ENCODE data around the gene EPHA8.

EPHA8 gene

DNA sequence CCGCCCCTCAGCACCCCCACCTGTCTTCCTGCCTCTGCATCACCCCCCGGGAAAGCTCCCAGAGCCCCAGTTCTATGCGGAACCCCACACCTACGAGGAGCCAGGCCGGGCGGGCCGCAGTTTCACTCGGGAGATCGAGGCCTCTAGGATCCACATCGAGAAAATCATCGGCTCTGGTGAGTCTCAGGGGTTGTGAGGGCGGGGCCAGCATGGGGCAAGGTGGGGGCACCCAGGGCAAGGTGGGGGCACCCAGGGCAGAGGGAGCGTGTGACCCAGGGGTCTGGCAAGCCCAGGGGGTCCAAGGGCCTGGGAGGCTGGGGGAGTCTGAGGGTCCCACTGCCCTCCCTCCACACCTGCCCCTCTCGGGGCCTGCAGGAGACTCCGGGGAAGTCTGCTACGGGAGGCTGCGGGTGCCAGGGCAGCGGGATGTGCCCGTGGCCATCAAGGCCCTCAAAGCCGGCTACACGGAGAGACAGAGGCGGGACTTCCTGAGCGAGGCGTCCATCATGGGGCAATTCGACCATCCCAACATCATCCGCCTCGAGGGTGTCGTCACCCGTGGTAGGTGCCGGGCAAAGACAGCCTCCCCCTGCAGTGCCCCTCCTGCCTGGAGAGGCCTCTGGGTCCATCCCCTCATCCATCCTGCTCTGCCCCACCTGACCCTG lies 34.1 kb downstream of the EPHA8 start:
- Histone ChIP-seq H3K36me3 (ENCODE audit: insufficient read depth, low read length) (no peaks in the 10 kb centered on the region), H3K27ac (ENCODE audit: low read depth, low read length) (no peak overlapping the region), H3K9ac (ENCODE audit: low read depth, low read length) (no peak overlapping the region), H3K4me1 (ENCODE audit: insufficient read depth, low read length) (no peaks in the 10 kb centered on the region), H3K9me3 (ENCODE audit: insufficient read depth, low read depth, low read length) (no peaks in the 10 kb centered on the region), H3K4me3 (ENCODE audit: low read length) (no peak overlapping the region), H3K27me3 (ENCODE audit: insufficient read depth, low read length) (no peaks in the 10 kb centered on the region)
- 91% methylated on average over 30 of the region's 30 CpGs for WGBS

DNA sequence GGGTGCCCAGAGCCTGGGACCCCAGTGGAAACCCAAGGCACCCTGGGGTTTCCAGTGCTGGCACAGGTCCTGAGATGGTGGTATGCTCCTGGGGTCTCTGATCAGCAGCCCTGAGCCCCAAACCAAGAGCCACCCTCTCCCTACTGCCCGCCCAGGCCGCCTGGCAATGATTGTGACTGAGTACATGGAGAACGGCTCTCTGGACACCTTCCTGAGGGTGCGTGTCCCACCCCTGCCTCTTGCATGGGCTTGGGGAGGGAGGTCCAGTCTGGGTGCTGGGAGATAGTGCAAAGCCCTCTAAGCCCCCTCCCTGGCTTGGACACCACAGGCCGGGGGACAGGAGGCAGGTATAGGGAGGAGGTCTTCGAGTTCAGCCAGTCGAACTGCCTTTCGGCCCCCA lies 34.7 kb downstream of the EPHA8 start:
- H3K9me3 ChIP-seq (ENCODE audit: insufficient read depth, low read depth, low read length), result no peaks in the 10 kb centered on the region
- WGBS, result 95% methylated on average over 6 of the region's 8 CpGs
- H3K9ac ChIP-seq (ENCODE audit: low read depth, low read length), result no peak overlapping the region
- H3K36me3 ChIP-seq (ENCODE audit: insufficient read depth, low read length), result no peaks in the 10 kb centered on the region
- H3K4me1 ChIP-seq (ENCODE audit: insufficient read depth, low read length), result no peaks in the 10 kb centered on the region
- no peak overlapping the region for H3K4me3 ChIP-seq (ENCODE audit: low read length)
- no peak overlapping the region for H3K27ac ChIP-seq (ENCODE audit: low read depth, low read length)
- no peaks in the 10 kb centered on the region for H3K27me3 ChIP-seq (ENCODE audit: insufficient read depth, low read length)

DNA sequence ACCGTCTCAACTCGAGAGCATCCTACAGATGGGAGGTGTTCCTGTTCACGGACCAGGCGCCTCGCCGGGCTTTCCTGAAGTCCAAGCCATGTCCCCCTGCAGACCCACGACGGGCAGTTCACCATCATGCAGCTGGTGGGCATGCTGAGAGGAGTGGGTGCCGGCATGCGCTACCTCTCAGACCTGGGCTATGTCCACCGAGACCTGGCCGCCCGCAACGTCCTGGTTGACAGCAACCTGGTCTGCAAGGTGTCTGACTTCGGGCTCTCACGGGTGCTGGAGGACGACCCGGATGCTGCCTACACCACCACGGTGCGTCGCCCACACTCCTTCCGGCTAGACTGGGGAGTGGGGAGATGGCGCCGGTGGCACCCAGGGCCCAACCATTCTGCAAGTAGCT lies 35.4 kb downstream of the EPHA8 start:
- Histone ChIP-seq H3K4me1 (ENCODE audit: insufficient read depth, low read length) (no peaks in the 10 kb centered on the region), H3K27ac (ENCODE audit: low read depth, low read length) (no peak overlapping the region), H3K4me3 (ENCODE audit: low read length) (no peak overlapping the region), H3K9ac (ENCODE audit: low read depth, low read length) (no peak overlapping the region), H3K27me3 (ENCODE audit: insufficient read depth, low read length) (no peaks in the 10 kb centered on the region), H3K9me3 (ENCODE audit: insufficient read depth, low read depth, low read length) (no peaks in the 10 kb centered on the region), H3K36me3 (ENCODE audit: insufficient read depth, low read length) (no peaks in the 10 kb centered on the region)
- 92% methylated on average over 24 of the region's 24 CpGs for WGBS

GRCh38 chr1:22600071-22600816 lies 37.0 kb downstream of the EPHA8 start:
- Histone ChIP-seq H3K9me3 (ENCODE audit: insufficient read depth, low read depth, low read length) (no peaks in the 10 kb centered on the region), H3K27ac (ENCODE audit: low read depth, low read length) (no peak overlapping the region), H3K27me3 (ENCODE audit: insufficient read depth, low read length) (no peaks in the 10 kb centered on the region), H3K4me3 (ENCODE audit: low read length) (no peak overlapping the region), H3K36me3 (ENCODE audit: insufficient read depth, low read length) (no peaks in the 10 kb centered on the region), H3K4me1 (ENCODE audit: insufficient read depth, low read length) (no peaks in the 10 kb centered on the region), H3K9ac (ENCODE audit: low read depth, low read length) (no peak overlapping the region)
- WGBS, result 83% methylated on average over 22 of the region's 22 CpGs

DNA sequence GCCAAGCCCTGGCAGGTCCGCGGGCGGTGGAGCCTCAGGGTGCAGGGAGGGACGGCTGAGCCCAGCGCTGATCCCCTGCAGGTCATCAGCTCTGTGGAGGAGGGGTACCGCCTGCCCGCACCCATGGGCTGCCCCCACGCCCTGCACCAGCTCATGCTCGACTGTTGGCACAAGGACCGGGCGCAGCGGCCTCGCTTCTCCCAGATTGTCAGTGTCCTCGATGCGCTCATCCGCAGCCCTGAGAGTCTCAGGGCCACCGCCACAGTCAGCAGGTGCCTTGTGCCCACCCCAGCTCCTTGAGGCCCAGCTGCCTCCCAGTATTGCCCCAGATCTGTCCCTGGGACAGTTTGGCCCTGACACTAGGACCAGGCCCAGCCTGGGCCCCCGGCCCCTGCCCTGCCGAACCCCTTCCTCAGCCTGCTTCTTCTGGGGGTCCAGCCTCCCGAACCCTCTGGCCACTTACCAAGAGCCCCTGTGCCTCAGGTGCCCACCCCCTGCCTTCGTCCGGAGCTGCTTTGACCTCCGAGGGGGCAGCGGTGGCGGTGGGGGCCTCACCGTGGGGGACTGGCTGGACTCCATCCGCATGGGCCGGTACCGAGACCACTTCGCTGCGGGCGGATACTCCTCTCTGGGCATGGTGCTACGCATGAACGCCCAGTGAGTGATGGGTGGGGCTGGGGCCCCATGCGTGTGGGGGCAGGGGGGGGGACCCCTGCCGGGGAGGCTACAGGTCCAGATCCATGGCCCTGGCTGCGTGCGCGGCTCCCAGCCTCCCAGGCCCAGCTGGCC lies 37.7 kb downstream of the EPHA8 start:
- no peak overlapping the region for H3K4me3 ChIP-seq (ENCODE audit: low read length)
- no peaks in the 10 kb centered on the region for H3K4me1 ChIP-seq (ENCODE audit: insufficient read depth, low read length)
- H3K27me3 ChIP-seq (ENCODE audit: insufficient read depth, low read length), result no peaks in the 10 kb centered on the region
- H3K9me3 ChIP-seq (ENCODE audit: insufficient read depth, low read depth, low read length), result no peaks in the 10 kb centered on the region
- no peak overlapping the region for H3K27ac ChIP-seq (ENCODE audit: low read depth, low read length)
- WGBS, result 94% methylated on average over 39 of the region's 39 CpGs
- H3K9ac ChIP-seq (ENCODE audit: low read depth, low read length), result no peak overlapping the region
- no peaks in the 10 kb centered on the region for H3K36me3 ChIP-seq (ENCODE audit: insufficient read depth, low read length)

DNA sequence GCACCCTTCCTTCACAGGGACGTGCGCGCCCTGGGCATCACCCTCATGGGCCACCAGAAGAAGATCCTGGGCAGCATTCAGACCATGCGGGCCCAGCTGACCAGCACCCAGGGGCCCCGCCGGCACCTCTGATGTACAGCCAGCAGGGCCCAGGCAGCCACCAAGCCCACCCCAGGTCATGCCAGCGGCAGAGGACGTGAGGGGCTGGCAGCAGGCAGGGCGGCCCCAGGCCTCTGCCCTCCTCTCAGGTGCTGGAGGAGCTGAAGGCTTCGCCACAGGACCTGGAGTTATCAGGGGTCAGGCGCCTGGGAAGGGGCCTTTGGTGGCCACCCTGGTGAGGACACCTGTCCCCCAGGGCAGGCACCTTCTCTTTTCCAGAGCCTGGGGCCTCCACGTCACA lies 38.3 kb downstream of the EPHA8 start:
- Histone ChIP-seq H3K4me3 (ENCODE audit: low read length) (no peak overlapping the region), H3K27ac (ENCODE audit: low read depth, low read length) (no peak overlapping the region)
- 93% methylated on average over 12 of the region's 12 CpGs for WGBS

GRCh38 chr1:22602060-22602740 lies 38.9 kb downstream of the EPHA8 start:
- no peak overlapping the region for H3K27ac ChIP-seq (ENCODE audit: low read depth, low read length)
- H3K4me3 ChIP-seq (ENCODE audit: low read length), result no peak overlapping the region
- H3K4me1 ChIP-seq (ENCODE audit: insufficient read depth, low read length), result no peaks in the 10 kb centered on the region
- 92% methylated on average over 18 of the region's 18 CpGs for WGBS
- H3K9ac ChIP-seq (ENCODE audit: low read depth, low read length), result no peak overlapping the region
- H3K27me3 ChIP-seq (ENCODE audit: insufficient read depth, low read length), result peaks cover under 1% of the 10 kb centered on the region
- H3K9me3 ChIP-seq (ENCODE audit: insufficient read depth, low read depth, low read length), result no peaks in the 10 kb centered on the region
- H3K36me3 ChIP-seq (ENCODE audit: insufficient read depth, low read length), result no peaks in the 10 kb centered on the region

More for the DNA sequence above, 38.3 kb downstream of the EPHA8 start:
- Histone ChIP-seq H3K4me1 (ENCODE audit: insufficient read depth, low read length) (no peaks in the 10 kb centered on the region), H3K36me3 (ENCODE audit: insufficient read depth, low read length) (no peaks in the 10 kb centered on the region), H3K27me3 (ENCODE audit: insufficient read depth, low read length) (no peaks in the 10 kb centered on the region), H3K9me3 (ENCODE audit: insufficient read depth, low read depth, low read length) (no peaks in the 10 kb centered on the region), H3K9ac (ENCODE audit: low read depth, low read length) (no peak overlapping the region)

- Histone ChIP-seq H3K27me3 (ENCODE audit: insufficient read depth, low read length) (peaks cover 12% of the 10 kb centered on the region), H3K36me3 (ENCODE audit: insufficient read depth, low read length) (no peaks in the 10 kb centered on the region), H3K9me3 (ENCODE audit: insufficient read depth, low read depth, low read length) (no peaks in the 10 kb centered on the region), H3K9ac (ENCODE audit: low read depth, low read length) (no peak overlapping the region), H3K27ac (ENCODE audit: low read depth, low read length) (no peak overlapping the region), H3K4me3 (ENCODE audit: low read length) (no peak overlapping the region), H3K4me1 (ENCODE audit: insufficient read depth, low read length) (0 out of 2 replicates have a peak, but pooled peaks cover 3% of the 10 kb centered on the region)
- 51% methylated on average over 3 of the region's 4 CpGs for WGBS
Observed at GRCh38 chr1:22606161-22606560, 42.9 kb downstream of the EPHA8 start.

DNA sequence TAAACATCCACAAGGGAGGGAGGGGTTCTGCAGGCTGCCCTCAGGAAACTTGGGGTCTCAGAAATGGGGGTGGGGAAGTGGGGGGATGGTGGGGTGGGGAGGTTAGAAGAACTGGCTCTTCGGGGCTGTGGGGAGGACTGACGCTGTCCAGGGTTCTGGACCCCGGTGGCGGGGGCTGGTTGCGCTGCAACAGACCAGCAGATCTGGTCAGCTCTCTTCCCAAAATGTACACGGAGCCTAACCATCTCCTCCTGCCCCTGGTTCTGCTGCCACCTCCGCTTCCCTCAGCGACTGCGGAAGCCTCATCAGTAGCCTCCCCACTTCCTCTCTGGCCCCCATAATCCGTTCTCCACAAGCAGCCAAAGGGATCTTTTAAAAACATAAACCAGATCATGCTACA lies 43.9 kb downstream of the EPHA8 start:
- Histone ChIP-seq H3K9me3 (ENCODE audit: insufficient read depth, low read depth, low read length) (no peaks in the 10 kb centered on the region), H3K36me3 (ENCODE audit: insufficient read depth, low read length) (no peaks in the 10 kb centered on the region), H3K4me3 (ENCODE audit: low read length) (no peak overlapping the region), H3K27ac (ENCODE audit: low read depth, low read length) (no peak overlapping the region), H3K4me1 (ENCODE audit: insufficient read depth, low read length) (0 out of 2 replicates have a peak, but pooled peaks cover 3% of the 10 kb centered on the region), H3K9ac (ENCODE audit: low read depth, low read length) (no peak overlapping the region), H3K27me3 (ENCODE audit: insufficient read depth, low read length) (peaks cover 12% of the 10 kb centered on the region)
- 11% methylated on average over 10 of the region's 10 CpGs for WGBS

DNA sequence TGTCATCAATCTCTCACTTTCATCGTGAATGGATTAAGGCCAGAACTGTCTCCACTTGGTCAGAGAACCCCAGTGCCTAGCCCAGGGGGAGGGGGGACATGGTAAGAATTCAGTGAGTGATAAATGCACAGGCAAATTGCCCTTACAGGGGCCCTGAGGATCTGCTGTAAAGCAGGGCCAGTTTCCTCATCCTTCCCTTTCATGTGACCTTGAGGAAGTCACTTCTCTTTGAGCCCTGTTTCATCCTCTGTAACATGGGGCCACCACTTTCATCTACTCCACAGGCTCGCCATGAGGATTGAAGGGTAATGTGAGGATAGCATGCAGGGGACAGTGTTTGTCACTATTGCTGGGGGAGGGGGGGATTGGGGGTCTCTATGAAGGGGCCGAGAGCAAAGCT lies 45.1 kb downstream of the EPHA8 start:
- no peaks in the 10 kb centered on the region for H3K36me3 ChIP-seq (ENCODE audit: insufficient read depth, low read length)
- no peaks in the 10 kb centered on the region for H3K9me3 ChIP-seq (ENCODE audit: insufficient read depth, low read depth, low read length)
- no peak overlapping the region for H3K9ac ChIP-seq (ENCODE audit: low read depth, low read length)
- 0 out of 2 replicates have a peak, but pooled peaks cover 3% of the 10 kb centered on the region for H3K4me1 ChIP-seq (ENCODE audit: insufficient read depth, low read length)
- H3K4me3 ChIP-seq (ENCODE audit: low read length), result no peak overlapping the region
- no peak overlapping the region for H3K27ac ChIP-seq (ENCODE audit: low read depth, low read length)
- WGBS, result 78% methylated on average over 3 of the region's 3 CpGs
- H3K27me3 ChIP-seq (ENCODE audit: insufficient read depth, low read length), result peaks cover 12% of the 10 kb centered on the region

DNA sequence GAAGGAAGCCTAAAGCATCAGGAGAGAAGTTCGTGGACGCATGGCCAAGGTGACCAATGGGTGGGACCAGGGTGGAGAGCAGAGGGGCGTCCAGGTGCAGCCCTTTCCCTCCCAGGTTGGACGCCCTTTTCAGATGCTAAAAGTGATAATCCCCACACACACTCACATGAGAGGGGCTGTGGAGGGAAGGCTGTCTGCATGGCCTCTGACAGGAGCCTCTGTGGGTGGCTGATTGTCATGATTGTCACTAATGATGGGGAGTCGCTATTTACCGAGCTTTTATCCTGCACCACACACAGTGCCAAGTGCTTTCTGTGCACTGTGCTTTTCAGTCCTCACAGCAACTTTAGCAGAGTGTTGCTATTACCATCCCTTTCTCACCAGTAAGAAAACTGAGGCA lies 46.0 kb downstream of the EPHA8 start:
- H3K27ac ChIP-seq (ENCODE audit: low read depth, low read length), result no peak overlapping the region
- no peak overlapping the region for H3K9ac ChIP-seq (ENCODE audit: low read depth, low read length)
- peaks cover 12% of the 10 kb centered on the region for H3K27me3 ChIP-seq (ENCODE audit: insufficient read depth, low read length)
- 0 out of 2 replicates have a peak, but pooled peaks cover 3% of the 10 kb centered on the region for H3K4me1 ChIP-seq (ENCODE audit: insufficient read depth, low read length)
- H3K4me3 ChIP-seq (ENCODE audit: low read length), result no peak overlapping the region
- no peaks in the 10 kb centered on the region for H3K36me3 ChIP-seq (ENCODE audit: insufficient read depth, low read length)
- 26% methylated on average over 4 of the region's 6 CpGs for WGBS
- H3K9me3 ChIP-seq (ENCODE audit: insufficient read depth, low read depth, low read length), result no peaks in the 10 kb centered on the region
